Ecto neural progenitor cell (in vitro differentiated cells): ENCODE measurements around the gene SYPL1.
"Not testable (repeated sequence)": the region's sequence is repeated elsewhere in the genome, so short reads cannot be mapped to it uniquely, and the experiment has no call there.

Source experiments
- DNase-seq: peaks from one replicate; pipeline ENCODE4 v3.0.0-alpha.2; 2018; ENCODE audit warnings: low spot score

The SYPL1 gene

DNA sequence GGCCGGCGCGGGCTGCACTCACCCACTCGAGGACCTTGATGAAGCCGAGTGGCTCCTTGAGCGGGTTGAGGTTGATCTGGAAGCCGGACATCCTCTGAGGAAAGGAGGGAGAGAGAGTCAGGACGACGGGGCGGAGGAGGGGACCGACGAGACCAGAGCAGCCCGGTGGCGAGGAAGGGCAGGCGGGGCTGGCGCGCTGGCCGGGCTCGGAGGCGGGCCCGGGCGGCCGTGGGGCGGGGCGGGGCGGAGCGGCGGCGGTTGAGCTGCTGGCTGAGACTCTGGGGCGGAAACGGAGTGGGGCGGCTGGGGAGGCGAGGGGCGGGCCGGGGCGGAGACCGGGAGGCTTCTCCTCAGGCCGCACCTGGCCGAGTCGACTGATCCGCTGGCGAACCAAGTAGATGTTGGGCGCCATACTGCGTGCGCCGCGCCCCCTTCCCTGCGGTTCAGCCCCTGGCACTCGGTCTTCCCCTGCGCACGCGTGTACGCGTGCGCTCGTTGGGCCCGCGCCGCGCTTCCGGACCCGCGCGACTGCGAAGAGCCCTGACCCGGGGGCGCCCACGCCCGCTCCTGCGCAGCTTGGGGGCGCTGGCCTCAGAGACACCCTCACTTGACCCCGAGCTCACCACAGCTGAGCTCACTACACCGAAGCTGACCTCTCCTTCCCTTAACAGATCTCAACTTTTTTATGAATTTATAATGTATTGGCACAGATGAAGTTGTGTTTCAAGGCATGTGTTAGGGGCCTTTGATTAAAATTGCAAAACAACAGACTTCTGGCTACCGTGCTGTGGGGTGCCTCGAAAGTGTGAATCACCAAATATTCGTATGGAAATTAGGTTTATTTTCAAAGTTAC lies at the start of gene SYPL1:
Gene SYPL1 (minus strand): TSS at position 195 of the 854 bp plus-strand sequence. CDS start 104 bp downstream, at position 91.
- peak; percentile 95 for DNase-seq

DNA sequence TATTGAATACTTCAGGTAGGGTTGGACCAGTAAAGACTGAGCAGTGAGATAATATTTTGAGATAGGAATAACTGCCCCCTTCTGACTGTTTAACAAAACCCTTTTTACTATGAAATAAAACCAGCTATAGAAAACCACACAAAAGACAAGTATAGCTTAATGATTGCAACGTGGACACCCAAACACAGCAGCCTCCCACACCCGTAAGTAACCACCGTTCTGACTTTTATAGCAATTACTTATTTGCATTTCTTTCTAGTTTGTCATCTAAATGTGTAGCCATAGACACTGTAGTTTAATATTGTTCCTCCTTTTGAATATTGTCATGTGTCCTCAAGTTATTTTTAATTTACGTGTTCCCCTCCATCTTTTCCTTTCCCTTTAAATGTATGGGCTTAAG lies 42.9 kb upstream of the SYPL1 start:
- DNase-seq: no peak

DNA sequence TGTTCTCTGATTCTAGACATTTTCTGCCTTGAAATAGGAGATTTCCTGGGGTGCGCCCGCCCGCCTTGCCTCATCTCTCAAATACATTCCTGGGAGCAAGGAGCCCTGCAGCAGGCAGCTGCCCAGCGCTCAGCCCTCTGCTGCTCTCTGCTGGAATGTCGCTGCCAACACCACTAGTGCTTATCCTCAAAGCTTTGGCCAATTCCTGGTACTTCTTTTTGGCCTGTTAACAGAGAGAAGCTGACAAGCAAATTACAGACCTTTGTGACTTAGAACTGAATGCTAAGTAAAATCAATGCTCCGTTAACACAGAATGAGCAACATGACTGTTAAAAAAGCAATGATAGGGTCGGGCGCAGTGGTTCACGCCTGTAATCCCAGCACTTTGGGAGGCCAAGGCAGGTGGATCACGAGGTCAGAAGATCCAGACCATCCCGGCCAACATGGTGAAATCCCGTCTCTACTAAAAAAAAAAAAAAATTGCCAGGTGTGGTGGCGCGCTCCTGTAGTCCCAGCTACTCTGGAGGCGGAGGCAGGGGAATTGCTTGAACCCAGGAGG lies 41.9 kb upstream of the SYPL1 start:
- DNase-seq: peak; percentile 87

DNA sequence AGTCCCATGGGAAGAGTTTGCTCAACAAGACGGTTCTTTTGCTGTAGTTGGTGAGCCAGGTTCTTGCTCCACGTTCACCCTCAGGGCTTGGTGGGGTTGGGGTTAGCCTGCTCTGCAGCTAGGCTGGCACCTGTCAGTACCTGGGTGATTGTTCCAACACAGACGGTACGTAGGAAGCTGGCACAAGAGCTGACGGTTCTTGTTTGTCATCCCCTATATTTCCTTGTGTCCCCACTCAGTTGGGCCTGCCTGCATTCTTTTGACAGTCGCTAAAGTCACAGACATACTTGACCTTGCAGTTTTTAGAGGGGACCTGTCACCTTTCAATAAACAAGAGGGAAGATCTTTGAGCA lies 40.2 kb upstream of the SYPL1 start:
- DNase-seq: no peak

DNA sequence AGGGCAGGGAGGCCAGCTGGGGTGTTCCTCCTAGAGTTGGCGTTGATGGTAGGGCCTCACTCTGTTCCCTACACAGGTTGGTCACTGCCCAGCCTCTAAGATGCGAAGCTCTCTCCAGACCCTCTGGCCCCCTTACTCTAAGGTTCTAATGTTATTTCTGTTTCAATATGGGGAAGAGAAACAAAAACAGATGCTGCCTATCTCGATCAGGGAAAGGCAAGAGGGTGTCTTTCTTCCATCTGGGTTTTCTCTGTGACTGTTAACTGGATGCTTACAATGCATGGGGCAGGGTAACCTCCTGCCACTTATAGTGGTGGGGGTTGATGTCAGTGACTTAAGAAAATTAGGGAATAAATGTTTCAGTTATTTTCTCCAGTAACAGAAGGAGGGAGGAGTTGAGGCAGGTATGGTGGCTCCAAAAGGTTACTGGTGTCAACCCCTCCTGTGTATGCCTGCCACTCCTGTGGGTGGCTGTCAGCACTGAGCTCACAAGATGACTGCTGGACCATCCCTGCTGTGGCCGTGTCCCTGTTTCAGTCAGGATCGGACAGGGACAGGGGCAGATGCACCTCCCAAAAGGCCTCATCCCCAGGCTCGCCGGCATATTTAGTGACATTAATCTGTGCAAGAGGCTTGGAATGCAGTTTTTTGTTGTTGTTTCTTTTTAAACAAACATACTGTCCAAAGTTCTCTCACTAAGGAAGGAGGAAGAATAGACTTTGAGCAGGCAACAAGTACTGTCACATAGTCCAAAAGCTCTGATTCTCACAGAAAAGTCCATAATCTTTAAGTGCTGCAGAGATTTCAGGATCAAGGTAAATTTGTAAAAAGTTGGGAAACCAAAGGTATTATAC lies 39.6 kb upstream of the SYPL1 start:
- DNase-seq: no peak

DNA sequence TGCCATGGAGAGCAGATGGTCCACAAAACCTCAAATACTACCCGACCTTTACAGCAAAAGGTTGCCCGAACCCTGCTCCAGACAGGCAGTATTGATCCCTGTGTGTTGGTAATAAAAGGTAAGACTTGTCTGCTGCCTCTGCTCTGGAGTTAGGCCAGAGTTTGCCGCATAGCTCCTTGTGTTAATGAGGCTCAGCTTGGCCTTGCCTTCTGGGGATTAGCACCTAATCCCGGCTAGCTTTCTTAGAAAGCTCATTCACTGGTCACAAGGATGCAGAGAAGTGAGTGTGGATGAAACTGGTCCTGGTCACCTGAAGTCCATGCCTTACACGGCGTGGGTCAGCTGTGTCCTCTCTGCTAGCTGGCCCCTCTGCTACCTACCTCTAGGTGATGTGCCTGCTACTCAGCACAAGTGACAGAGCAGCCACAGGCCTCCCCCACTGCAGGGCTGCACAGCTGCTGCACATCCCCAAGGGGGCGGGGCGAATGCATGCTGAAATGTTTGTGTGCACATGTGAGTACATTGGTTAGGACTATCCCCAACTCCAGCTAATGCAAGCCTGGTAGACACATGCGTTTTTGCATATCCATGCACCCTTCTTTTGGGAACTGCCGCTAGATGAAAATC lies 31.7 kb upstream of the SYPL1 start:
- no peak for DNase-seq

DNA sequence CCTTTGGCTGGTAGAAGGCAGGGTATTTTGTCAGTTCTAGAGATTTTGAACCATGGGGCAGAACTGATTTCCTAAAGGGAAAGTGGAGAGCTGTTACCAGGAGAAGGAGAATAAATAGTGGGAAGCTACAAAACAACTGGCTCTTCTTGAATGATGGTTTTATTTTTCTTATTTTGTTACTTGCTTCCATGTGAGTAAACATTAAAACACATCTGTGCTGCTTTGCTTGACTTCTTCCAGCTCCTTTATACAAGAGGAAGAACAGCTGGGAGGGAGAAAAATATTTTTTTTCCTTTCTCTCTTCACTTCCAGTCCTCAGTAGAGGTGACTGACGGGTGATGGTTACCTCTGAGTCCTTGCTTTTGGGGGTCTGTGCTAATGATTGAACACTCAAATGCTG lies 30.0 kb upstream of the SYPL1 start:
- DNase-seq: no peak

DNA sequence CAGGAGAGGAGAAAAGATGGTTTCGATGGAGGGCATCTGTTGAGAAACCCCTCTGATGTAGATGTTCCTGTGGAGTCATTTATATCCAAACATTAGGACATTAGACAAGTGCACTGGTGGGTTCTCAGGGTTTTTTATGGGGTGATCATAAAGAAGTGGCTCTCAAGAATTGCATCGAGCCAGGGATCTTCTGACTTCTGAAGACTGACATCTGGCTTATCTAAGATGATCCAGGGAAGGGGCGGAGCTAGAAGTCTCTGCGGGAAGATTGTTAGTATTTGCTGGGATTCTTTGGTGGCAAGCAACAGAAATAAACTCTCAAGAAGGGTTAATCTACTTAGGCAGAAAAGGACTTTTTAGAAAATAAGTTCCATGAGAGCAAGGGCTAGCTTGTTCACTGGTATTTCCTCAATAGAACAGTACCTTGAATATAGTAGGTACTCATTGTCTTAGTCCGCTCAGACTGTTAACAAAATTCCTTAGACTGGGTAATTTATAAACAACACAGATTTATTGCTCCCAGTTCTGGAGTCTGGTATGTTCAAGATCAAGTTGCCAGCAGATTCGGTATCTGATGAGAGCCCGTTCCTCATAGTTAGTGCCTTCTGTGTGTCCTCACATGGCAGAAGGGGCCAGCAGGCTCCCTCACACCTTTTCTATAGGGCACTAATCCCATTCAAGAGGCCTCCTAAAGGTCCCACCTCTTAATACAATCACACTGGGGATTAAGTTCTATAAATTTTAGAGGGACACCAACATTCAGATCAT lies 28.5 kb upstream of the SYPL1 start:
- DNase-seq: no peak

DNA sequence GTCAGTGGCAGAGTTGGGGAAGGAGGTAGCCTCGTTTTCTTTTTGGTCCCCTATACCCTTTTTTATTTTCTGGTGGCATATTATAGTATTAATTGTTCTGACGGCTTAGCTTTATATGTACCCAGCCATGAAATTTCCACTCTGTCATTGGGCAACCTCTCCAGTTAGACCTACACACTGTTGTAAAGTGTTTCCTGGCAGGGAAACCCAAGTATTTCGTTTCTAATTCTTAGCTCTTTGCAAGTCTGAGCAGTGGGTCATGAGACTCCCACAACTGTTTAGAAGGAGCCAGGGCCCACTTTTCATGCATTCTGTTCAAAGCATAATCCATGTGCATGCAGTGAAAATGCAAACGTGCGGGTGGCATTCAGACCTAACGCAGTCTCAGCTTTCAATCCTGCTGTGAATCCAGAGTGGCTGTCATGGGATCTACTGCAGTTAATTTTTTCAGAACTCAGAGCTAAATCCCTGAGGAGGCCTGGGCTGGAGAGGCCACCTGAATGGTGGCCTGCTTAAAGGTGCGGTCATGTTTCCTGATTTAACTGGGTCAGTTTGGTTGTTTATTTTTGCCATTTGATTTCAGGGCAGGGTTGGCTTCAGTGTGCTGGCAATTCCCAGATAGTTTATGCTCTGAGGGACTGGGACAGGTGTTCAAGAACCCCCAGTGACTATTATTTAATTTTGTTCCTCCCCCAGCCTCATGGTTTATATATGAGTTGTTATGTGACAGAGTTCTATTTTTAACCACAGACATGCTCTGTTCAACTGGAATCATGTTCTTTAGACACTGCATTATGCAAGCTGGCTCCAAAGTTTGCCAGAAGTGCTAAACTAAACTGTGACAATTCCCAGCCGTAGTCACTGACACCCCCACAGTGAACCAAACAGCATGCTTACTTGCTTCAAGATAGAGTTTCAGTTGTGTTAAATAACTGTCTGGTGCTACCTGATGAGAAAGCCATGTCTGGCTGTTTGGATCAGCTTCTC lies 27.4 kb upstream of the SYPL1 start:
- DNase-seq: no peak

DNA sequence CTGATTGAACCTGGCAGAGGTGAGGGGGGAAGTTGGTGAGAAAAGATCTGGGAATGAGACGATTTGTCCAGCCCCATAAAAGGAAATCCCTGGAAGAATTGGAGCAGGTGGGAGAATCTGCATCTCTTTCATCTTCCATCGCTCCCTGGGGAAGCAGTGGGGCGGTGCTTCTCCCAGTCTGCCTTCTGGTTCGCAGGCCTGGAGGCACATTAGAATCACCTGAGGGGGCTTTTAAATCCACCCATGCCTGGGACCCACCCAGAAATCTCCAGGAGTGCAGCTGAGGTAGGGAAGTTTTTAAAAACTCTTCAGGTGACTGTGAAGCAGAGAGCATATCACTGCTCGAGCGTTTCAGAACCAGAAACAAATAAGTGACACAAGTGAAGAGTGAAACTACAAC lies 26.7 kb upstream of the SYPL1 start:
- no peak for DNase-seq

DNA sequence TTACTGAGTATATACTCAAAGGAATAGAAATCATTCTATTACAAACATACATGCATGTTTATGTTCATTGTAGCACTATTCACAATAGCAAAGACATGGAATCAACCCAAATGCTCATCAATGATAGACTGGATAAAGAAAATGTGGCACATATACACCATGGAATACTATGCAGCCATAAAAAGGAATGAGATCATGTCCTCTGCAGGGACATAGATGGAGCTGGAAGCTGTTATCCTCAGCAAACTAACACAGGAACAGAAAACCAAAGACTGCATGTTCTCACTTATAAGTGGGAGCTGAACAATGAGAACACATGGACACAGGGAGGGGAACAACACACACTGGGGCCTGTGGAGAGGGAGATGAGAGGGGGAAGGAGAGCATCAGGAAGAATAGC lies 26.1 kb upstream of the SYPL1 start:
- not testable (repeated sequence) for DNase-seq

DNA sequence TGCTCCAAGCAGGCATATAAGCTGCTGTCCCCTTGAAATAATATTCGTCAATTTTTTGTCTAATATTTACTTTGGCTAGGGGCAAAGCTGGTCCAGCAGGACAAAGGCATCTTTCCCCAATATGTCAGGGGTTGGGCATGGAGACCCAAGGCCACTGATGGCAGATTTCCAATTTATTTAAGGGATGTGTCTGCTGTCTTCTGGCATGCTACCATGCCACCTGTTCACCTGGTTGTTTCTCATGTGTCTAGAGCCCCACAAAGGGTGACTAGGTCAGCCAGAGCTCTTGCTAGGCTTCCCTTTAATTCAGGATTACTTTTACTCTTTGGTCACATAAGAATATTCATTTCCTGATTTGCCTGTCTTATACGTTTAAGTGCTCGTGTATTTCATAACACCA lies 22.1 kb upstream of the SYPL1 start:
- DNase-seq: no peak

DNA sequence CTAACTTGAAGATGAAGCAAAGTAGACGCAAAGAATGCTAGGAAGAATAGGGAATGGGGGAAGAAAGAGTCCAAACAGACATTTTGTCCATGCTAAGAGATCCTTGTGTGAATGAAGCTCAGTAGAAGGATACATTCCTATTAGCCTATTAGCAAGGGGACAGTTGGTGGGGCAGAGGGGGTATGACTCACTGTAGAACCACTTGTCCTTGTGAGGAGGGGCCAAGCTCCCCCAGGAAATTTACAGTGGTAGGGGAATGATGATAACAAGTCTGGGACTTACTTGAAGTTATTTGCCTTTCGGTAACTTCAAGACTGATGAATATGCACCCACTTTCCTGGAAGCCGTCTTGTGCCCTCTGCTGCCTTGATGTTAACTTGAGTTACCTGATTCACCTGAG lies 17.2 kb upstream of the SYPL1 start:
- no peak for DNase-seq

DNA sequence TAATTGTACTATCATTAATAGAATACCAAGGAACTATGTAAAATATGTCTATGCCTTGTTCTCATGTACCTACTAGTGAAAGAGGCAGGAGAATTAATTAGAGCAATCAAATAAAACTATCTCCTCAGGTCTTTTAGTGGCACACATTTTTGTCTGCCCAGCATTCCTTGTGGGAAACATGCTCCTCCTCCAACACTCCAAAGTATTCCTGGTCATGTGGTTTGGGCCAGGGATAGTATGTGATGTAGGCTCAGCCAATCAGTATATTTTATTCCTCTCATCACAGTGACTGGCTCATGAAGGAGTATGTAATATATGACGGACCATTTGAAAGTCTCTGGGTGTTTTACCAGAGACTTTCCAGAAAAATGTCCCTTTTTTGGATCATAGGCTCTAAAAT lies 16.7 kb upstream of the SYPL1 start:
- no peak for DNase-seq

DNA sequence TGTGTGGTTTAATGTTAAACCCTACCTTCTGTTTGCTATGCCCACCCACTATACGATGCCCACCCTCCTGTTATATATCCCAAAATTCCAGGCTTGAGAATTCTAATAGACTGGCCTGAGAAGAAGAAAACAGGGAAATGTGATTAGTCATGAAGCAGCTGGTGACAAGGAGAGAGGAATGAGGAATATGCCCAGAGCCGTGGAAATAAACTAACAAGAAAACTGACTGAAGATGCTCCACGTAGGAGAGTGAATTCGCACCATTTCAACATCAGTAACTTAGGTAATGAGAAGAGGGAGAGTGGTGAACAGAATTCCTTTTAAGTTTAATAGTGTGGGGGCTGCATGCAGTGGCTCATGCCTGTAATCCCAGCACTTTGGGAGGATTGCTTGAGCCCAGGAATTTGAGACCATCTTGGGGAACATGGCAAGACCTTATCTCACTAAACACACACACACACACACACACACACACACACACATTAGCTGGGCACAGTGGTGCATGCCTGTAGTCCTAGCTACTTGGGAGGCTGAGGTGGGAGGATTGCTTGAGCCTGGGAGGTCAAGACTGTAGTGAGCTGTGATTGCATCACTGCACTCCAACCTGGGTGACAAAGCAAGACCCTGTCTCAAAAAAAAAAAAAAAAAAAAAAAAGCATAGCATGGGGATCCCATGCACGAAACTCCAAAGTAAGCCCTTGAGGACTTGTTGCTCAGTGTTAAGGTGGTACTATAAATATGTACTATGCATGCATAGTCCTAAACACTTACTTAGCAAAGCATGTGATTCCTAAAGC lies 16.1 kb upstream of the SYPL1 start:
- DNase-seq: no peak

DNA sequence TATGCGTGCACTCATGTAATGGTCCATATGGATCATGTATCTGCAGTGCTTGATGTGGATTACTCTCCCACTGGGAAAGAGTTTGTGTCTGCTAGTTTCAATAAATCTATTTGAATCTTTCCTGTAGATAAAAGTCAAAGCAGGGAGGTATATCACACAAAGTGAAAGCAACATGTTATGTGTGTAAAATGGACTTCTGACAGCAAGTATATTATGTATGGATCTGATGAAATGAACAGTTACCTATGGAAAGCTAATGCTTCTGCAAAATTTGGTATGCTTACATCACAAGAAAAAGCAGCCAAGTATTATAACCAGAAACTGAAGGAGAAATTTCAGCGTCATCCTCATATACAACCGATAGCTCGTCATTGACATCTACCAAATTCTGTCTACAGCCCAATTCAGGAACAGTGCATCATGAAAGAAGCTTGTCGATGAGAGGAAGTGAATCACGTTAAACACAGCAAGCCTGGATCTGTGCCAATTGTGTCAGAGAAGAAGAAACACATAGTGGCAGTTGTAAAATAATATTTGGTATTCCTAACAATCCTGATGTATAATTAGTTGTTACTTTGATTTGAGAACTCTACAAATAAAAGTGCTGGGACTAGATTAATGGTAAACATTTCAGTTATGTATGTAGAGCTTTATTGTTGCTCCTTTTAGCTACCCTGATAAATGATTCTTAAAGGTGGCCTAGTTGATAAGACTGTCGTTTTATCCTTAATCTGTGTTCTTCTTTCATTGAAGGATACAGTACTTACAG lies 14.2 kb upstream of the SYPL1 start:
- DNase-seq: no peak

DNA sequence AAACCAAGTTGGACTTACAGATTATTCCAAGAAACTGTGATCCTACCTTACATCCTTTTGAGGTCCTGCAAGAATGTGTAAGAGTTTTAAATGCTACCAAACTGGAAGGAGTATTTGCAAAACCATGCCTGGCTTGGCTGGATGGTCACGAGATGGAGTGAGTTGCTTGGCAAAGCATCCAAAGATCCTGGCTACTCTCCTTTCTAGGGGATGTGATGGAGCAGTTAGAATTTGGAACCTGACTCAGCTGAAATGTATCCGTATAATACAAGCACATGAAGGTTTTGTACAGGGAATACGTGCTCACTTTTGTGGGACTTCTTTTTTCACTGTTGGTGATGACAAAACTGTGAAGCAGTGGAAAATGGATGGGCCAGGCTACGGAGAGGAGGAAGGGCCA lies 13.3 kb upstream of the SYPL1 start:
- DNase-seq: no peak

DNA sequence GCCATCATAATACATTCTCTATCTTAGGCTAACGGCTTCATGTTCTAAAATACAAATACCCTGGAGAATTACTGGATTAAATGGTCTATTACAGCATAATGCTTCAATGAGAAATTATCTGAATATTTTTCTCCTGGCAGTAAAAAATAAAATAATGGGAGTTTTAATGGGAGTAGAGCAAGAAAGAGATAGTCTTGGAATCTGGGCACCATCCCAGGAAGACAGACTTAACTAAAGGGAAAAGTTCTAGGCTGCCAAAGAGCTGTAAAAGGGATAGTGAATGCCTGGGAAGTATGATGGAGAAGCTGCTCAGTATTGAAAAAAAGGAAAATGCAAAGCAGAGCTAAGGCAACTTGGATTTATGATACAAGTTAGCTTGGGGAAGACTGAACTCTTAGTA lies 12.1 kb upstream of the SYPL1 start:
- DNase-seq: no peak

DNA sequence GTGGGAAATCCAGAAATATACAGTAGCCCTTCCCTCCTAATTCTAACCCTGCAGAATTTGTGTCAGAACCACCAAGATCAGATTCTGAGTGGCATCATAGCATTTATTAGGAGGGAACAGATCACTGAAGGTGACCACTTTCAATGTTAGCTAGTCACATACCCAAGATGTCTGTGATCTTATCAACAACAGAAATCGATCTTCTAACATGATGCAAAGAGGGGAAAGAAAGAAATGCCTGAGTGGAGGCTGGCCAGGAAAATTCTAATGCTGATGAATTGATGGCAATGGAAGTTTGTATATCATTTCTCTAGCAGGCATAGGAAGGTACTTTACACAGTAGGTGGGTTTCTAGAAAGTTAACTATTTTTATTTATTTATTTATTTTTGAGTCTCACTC lies 10.6 kb upstream of the SYPL1 start:
- DNase-seq: no peak
